GM19240 (cell line): ENCODE data around the gene ARHGAP15.

Experiments used
- DNase-seq: peaks from one replicate; pipeline ENCODE4 v3.0.0; 2011; ENCODE audit warnings: low spot score; ENCODE audit not compliant: insufficient read length

ARHGAP15 gene

GRCh38 chr2:143341478-143341877 lies 212.3 kb downstream of the ARHGAP15 start:
- DNase-seq = no peak

GRCh38 chr2:143344780-143345179 lies 215.6 kb downstream of the ARHGAP15 start:
- no peak for DNase-seq

DNA sequence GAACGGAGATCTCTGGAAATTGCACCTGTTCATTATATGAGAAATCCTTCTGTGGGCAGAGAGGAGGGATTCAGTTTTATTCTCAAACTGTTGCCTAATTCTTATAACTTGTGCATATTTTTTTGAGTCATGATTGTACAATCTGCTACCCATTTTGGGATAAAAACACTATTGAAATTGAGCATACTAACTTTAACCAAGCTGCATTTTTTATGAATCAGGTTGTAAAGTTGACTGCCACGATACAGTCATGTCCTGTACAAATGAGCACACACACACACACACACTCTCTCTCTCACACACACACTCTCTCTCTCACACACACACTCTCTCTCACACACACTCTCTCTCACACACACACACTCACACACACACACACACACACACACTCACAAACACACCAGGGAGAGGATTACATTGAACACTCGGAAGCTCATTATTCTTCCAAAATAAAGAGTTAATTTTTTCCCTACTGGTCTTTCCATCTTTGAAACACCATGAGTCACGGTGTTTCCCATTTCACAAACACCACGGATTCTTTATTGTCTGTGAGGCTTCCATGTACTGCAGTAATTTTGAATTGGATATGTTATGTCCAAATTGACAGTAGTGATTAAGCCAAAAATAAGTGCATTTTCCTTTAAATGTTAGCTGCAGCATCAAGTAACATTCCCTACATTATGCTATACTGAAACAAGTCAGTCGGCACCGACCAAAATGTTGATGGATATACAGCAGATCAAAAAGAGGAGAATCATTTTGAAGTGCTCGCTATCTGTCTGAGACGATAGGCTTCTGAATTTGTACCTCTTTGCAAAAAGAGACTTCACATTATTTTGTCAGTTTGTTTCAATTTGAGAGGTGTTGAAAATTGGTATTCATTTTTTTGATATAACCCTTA lies 216.9 kb downstream of the ARHGAP15 start:
- no peak for DNase-seq

DNA sequence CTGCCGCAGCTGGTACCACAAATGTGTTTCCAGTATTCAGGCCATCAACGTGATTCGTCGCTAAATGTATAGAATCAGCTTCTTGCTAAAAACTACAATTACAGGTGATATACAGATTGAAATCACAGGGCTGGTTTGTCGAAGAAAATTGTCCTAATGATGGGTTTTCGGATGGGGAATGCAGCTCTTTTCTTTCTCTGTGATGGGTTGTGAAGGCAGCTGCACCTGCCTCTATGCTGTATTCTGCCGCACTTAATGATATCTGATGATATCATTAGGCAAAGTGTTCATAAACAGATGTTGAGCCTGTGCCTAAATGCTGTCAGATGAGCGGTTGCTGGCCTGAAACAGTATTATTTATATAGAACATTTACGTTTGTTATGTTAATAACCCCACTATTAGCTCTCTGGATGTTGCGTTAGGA lies 218.1 kb downstream of the ARHGAP15 start:
- no peak for DNase-seq

- no peak for DNase-seq
Observed at GRCh38 chr2:143347901-143348414, 218.7 kb downstream of the ARHGAP15 start.

DNA sequence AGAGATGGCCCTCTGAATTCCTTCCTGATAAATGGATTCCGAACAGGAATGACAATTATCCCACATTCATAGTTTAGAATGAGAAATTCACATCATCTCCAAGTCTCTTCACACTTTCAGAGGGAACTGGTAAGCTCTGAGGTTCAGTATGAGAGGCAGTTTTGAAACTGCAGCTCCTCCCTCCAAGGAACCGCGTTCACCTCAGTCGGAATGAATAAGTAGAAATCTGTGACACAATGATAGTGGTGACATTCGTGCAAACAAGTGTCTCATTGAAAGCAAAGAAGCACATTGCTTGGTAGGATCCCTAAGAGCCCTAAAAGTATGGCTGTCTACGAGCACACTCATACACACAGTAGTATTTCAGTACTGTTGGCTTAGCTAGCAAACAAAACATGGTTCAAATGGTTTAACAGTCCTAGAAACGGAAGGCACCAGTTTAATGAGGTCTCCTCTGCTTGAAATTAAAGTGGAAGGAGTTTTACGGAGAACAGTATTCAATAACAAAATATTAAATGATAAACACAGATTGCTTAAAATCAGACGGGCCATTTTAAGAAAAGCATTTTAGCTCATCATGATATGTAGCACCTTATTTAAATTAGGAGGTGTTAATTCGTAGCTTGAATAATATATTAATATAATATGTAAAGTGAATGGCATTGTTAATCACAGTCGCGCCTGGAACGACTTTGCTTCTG lies 225.0 kb downstream of the ARHGAP15 start:
- no peak for DNase-seq

- no peak for DNase-seq
Observed at GRCh38 chr2:143355870-143356269, 226.7 kb downstream of the ARHGAP15 start.

- no peak for DNase-seq
Observed at GRCh38 chr2:143356336-143356735, 227.1 kb downstream of the ARHGAP15 start.

GRCh38 chr2:143356736-143357446 lies 227.7 kb downstream of the ARHGAP15 start:
- no peak for DNase-seq

DNA sequence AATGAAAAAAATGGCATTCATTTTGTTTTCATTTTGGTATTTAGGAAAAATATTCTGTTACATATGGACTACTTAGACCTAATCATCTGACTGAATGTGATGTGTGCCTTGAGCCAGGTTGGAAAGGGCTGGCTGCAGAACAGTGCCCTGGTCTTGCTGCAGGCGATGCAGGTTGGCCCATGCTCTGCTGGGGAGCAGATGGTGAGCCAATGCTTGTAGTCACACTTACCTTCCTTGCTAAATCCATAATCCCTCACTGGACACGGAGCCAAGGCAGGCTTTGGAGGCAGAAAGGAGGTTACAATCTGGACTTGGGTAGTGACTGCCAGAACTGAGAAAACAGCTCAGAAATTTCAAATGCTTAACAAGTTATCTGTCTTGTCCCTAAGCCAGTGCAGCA lies 228.7 kb downstream of the ARHGAP15 start:
- no peak for DNase-seq

DNA sequence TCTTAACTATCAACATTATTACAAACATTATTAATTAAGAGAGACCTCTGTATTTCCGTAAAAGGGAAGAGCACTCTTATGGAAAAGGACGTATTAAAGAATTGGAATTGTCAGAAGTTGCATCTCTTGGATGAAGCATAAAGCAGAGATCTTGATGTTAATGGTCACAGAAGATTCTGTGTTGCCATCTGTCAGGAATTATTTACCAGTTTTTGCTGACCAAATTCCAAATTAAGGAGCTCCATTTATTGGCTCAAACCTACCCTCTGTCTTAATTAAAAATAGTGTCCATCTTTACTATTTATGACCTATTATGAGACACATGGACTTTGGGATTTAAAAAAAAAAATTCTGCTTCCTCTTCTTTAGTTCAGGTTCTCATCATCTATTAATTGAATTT lies 232.1 kb downstream of the ARHGAP15 start:
- DNase-seq = no peak

DNA sequence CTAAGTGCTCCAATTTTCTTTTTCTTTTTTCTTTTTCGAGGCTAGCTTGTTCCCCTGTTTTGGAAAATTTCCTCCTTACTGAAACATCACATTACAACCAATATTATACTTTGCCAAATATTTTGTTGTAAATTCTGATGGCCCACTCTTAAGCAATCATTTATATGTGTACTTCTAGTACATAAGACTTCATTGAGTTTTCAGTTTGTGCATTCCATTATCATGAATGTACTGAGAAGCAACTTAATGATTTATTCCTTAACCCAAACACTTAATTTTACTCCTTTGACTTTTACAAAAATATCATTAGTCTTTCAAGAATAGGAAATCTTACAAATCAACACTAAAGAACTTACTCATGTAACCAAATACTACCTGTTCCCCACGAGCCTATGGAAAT lies 242.4 kb downstream of the ARHGAP15 start:
- DNase-seq = no peak

- DNase-seq = no peak
Observed at GRCh38 chr2:143375384-143375880, 246.2 kb downstream of the ARHGAP15 start.

- no peak for DNase-seq
Observed at GRCh38 chr2:143378996-143379395, 249.8 kb downstream of the ARHGAP15 start.

GRCh38 chr2:143379955-143380354 lies 250.7 kb downstream of the ARHGAP15 start:
- no peak for DNase-seq

DNA sequence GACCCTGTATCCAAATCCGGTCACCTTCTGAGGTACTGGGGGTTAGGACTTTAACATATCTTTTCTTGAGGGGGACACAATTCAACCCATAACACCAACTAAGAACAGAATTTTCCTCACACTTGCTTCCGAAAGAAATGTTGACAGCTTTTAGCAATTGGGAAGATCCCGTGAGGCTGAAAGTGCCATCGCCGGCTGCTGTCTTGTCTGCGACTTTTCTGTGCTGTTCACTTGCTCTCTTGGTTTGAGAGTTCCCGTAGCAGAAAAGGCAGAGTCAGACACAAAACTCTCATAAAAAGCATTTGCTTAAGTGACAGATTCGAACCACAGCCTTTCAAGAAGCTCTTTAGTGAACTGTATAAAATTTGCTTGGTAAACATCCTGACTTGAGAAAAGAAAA lies 253.4 kb downstream of the ARHGAP15 start:
- DNase-seq = no peak

- no peak for DNase-seq
Observed at GRCh38 chr2:143383016-143383415, 253.8 kb downstream of the ARHGAP15 start.

DNA sequence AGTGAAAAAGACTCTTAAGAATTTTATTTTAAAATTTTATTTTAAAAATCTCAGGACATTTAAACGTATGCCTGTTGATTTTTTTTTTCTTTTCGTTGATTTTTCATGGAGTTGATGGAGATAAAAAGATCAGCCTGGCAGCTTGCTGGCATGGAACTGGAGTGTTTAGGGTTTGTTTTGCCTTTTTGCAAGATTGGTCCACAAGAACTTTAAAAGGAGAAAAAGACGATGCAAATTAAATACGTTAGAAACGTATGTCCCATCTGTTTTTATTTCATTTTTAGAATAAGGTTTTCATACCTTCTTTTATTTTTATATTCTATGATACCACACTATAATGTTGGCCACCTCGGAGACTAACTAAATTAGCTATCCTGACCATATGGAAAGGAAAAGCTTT lies 254.9 kb downstream of the ARHGAP15 start:
- DNase-seq = no peak

- DNase-seq = no peak
Observed at GRCh38 chr2:143390171-143390570, 261.0 kb downstream of the ARHGAP15 start.

GRCh38 chr2:143392358-143392757 lies 263.1 kb downstream of the ARHGAP15 start:
- DNase-seq = no peak

DNA sequence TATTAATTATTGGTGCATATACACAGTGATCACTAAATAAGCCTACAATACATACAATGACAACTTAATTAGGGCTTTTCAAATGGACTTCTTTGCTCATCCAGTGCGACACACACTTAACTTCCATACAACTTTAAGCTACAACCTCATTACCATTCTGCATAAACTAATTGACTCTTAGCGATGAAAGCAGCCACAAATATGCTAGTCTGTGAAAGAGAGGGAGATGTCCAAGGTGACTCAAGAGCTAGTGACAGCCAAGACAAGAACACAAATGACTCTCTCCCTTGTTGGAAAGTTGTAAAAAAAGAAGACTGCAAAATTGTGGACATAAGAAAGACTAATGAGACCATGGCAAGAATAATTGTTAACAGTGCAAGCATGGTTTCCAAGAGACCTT lies 264.8 kb downstream of the ARHGAP15 start:
- no peak for DNase-seq
